ENCODE results near the gene AMZ1.
A peak's percentile ranks its signal among the peaks of the same experiment; 100 is the strongest.

The AMZ1 gene

DNA sequence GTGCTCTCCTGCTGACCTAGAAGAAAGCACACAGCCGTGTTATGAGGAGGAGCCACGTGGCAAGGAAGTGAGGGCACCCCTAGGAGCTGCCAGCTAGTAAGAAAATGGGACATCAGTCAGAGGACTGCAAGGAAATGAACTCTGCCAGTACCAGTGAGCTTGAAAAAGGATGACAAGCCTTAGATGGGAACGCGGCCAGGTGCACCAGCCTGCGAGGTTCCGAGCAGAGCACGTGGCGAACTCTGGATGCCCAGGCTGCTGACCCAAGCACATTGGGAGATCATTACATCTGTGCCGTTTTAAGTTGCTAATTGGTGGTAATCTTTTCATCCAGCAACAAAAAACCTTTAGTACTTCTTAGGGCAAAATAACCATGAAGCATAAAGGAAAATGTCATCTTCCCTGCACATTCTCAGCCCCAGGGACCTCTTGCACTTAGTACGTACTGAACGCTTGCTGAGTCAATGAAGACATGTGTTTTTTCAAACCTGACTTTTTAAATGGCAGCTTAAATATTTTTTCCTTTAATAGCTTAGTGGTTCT is 69.4 kb downstream of the AMZ1 start:
- DNase-seq = peak; percentile 12

DNA sequence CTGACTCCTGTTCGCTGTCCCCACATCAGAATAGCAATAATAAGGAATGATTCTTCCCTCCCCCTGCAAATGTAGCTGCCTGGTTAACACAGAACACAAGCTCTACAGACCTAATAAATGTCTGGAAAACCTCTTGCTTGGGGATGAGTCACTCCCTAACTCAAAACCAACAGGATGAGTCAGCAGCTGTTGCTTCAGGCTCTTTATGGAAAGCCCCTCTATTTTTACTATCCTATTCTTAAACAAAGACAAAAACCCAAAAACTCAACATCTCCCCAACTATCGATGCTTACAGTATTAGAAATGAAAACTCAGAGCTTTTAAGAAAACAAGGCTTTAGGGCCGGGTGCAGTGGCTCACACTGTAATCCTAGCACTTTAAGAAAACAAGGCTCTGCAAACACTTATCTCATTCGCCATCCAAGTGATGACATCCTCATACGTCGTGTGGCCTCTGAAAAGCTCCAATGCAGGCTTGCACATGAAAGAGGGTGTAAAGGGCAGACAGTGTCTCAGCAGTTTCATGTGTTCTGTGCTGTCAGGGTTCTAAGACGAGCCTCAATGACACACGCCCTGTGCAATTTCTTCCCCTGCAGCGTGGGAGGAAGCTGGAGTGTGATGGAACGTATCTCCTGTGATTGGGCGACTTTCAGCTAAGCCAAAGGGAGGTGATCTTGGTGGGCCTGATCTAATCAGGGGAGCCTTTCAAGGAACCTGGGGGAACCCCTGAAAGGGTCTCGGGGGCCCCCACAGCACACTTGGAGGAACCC is 70.1 kb downstream of the AMZ1 start:
- DNase-seq = peak; percentile 98

DNA sequence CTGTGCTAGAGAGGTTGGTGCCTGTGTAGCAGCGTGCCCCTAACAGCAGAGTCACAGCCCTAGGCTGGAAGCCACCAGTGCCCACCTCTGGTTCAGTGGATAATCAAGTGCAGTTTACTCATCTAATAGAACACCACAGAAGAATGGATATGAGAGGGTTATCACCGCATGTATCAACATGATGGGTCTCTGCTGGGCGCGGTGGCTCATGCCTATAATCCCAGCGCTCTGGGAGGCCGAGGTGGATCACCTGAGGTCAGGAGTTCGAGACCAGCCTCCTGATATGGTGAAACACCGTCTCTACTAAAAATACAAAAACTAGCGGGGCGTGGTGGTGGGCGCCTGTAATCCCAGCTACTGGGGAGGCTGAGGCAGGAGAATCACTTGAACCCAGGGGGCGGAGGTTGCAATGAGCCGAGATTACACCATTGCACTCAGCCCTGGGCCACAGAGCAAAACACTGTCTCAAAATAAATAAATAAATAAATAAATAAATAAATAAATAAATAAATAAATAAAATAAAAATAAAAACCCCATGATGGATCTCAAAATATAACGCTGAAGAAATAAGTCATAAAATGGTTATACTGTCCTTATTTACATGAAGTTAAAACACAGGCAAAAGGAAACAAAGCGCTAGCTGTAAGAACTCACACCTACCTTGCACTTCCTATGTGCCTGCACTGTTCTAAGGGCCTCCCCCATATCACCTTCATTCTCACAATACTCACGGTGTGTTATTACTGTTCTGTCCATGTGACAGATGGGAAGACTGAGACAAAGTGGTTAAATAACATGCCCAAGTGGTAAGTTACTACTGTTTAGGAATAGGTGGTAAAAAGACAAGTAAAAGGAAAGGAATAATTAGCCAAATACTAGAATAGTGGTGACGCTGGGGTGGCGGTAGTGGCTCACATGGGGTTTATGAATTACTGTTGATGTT is 70.9 kb downstream of the AMZ1 start:
- no peak for DNase-seq

DNA sequence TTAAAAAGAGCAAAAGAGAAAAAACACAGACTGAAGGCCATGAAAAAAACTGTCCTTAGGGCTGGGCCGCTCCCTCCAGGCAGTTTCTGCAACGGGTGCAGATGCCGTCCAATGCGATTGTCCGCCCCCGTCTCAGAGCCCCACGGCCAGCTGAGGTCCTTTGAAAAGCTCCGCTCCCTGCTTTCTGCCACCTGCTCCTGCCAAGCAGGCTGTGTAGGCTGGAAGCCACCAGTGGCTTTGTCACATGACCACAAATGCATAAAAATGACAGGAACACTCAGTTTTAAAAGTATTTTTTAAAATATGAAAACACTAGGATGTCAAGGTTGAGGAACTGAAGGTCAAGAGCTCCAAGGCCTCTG is 71.7 kb downstream of the AMZ1 start:
- no peak for DNase-seq

DNA sequence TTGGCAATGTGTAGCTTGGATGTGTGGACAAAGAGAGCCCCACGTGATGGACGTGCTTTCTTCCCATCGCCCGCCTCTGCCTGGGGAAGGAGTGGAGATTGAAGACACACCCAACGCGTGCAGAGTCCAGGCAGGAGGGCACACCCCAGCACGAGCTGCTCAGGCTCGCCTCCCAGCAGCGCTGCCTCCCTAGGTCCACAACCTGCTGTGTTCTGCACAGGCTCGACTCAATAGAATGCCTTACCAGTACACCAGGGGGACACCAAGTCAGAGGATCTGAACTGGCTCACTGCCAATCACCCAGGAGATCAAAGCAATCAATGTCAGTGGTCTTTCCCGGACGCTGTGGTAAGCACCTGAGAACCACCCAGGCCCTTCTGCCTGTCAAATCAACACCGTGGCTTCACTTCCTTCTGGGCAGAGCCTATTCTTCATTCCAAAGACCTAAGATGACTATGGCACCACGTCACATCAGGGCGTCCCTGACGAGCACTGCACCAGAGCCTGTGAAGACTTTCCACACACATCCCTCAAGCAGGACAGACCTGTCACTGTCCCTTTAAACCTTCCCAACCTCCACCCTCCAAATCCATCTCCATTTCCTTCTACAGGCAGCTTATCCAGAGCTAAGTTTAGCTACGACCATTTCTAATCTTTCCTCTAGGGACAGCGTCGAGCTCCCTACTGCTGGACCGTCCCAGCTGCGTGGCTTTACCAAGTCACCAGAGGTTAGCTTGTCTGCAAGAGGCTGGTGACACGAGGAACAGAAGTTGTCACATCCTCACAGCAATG is 72.3 kb downstream of the AMZ1 start:
- DNase-seq = peak; percentile 52

DNA sequence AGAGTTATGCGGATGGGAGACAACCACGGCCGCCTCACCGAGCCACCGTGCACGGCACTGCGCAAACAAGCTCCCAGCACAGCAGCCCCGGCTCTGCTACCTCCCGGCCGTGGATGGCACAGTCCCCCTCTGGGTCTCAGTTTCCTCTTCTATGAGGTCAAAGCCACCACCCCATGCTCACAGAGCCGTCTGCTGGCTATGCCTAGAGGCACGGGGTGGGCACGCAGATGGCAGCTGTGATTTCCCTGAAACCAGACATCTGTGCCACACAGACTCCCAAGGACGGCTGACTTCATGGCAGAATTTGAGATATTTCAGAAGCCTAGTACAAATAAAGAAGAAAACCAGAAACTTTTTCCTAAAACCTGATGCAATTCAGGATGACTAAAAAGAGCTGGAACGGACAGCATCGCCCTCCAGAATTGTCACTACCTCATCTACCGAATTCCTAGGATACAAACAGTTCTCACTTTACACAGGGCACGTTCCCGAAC is 73.2 kb downstream of the AMZ1 start:
- no peak for DNase-seq

DNA sequence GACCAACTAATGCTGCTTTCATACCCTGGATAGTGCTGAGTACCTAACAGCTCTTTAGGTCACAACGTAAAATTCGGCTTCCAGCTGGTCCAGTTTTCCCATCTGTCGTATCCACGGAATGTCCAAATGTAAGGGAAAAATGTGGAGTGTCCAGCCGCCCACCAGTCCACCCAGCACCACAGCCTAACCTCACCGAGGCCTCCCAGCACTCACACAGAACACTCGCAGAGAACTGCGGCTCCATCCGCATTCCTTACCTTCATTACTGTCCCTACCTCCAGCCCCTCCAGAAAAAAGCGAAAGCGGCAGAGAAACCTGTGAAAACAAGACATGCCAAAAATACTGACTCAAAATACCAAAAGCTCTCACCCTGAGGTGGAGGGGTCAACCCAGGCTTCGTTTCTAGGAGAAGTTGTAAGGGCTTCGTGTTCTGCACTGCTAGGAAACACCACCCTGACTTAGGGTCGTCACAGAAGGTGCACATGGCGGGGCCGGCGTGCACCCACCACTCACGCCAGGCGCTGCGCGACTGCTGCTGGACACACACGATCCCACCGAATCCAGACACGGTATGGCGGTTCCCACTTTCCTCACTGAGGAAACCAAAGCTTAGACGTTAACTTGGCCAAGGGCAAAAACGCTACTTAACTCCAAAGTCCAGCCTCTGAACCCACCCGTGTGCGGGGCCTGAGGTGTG is 73.9 kb downstream of the AMZ1 start:
- no peak for DNase-seq

DNA sequence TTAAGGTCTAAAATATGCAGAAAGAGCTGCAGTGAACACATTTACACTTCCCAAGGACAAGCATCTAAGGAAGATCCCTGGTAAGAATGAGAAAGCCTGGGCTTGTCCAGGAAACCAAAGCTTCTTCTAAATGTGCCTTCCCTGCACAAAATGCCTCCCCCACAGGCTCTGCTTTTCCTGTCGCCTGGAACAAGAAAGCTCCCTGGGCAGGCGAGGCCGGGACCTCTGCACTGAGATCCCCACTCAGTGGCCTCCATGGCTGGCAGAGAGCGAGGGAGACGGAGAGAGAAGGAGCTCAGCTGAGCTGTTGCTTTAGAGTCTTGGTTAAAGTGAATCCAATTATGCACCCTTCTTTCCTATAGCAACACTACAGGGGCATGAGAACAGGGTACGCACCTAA is 75.6 kb downstream of the AMZ1 start:
- DNase-seq = no peak

DNA sequence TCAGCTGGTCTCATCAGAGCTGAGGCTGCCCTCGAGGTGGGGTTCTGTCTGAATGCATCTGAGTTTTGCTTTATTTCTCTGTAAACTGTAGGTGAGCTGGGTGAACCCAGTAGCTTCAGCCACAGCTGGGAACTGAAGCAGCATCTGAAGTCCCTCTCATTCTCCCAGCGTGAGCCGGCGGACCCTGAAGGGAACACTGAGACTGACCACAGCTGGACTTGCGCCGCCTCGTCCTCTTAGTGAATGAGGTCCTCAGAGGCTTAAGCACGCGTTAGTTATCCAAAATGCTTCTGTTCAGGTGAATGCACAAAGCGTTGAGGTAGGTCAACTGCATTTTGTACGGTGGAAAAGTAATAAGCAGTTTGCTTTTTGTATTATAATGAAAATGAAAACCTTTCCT is 76.6 kb downstream of the AMZ1 start:
- DNase-seq = no peak

All from HCEC 1CT (cell line).